M059J (cell line): ENCODE results near the gene KRTAP27-1. TPM values are rescaled to one million over a fixed set of nuclear protein-coding genes. Genes with fewer than 3 reads are reported as not detected.

Experiments
- DNase-seq: peaks from one replicate; pipeline ENCODE4 v3.0.0-alpha.2; 2012; ENCODE audit warnings: low read depth
- total RNA-seq: library from RNA; depleted of rRNA; stranded (reverse); fragments of >200 nt; shearing (Covaris generic); gene quantifications from 2 replicates; pipeline ENCODE4 v1.2.3, GENCODE V29; 2014; rRNA removed

Gene KRTAP27-1
- total RNA-seq, 1 experiment from 2014 or later = not detected

DNA sequence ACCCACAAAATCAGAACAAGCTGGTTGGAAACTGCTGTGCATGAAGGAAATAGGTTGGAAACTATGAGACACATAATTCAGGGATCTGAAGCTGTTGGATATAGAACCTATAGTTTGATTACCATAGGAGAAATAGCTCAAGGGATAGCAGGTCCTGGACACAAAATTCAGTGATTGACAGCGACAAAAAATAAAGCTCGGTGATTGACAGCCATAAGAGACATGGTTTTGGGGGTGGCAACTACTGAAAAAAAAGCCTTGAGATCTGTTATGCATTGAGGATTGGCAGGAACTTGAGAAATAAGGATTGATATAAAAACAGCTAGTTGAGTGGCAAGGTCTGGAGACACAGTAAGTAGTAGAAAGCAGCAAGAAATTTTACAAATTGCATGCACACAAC, 48.3 kb downstream of the KRTAP27-1 start, which contains the start of gene KRTAP25-1:
KRTAP25-1 (minus strand) TSS at position 300 of the 400 bp plus-strand sequence; CDS start at position 276, 24 bp downstream.
- DNase-seq = no peak

Other genes with a start within 250 kb of the KRTAP27-1 start
- gene CLDN17, start 170.9 kb downstream of the KRTAP27-1 start, total RNA-seq = not detected in 2 replicates
- gene CLDN8, start 121.6 kb downstream of the KRTAP27-1 start, total RNA-seq = not detected in 2 replicates
- not detected in 2 replicates for gene KRTAP24-1, start 54.7 kb downstream of the KRTAP27-1 start, total RNA-seq
- not detected in 2 replicates for gene KRTAP25-1, start 48.2 kb downstream of the KRTAP27-1 start, total RNA-seq
- gene KRTAP26-1, start 17.4 kb downstream of the KRTAP27-1 start, total RNA-seq = not detected in 2 replicates
- gene KRTAP23-1, start 10.9 kb upstream of the KRTAP27-1 start, total RNA-seq = not detected in 2 replicates
- not detected in 2 replicates for gene KRTAP13-2, start 34.6 kb upstream of the KRTAP27-1 start, total RNA-seq
- gene KRTAP13-1, start 58.3 kb upstream of the KRTAP27-1 start, total RNA-seq = not detected in 2 replicates
- gene KRTAP13-3, start 88.2 kb upstream of the KRTAP27-1 start, total RNA-seq = not detected in 2 replicates
- gene KRTAP13-4, start 92.5 kb upstream of the KRTAP27-1 start, total RNA-seq = not detected in 2 replicates
- gene KRTAP15-1, start 102.6 kb upstream of the KRTAP27-1 start, total RNA-seq = not detected in 2 replicates
- gene KRTAP19-1, start 142.7 kb upstream of the KRTAP27-1 start, total RNA-seq = not detected in 2 replicates
- not detected in 2 replicates for gene KRTAP19-2, start 149.7 kb upstream of the KRTAP27-1 start, total RNA-seq
- not detected in 2 replicates for gene KRTAP19-3, start 154.3 kb upstream of the KRTAP27-1 start, total RNA-seq
- gene KRTAP19-4, start 159.5 kb upstream of the KRTAP27-1 start, total RNA-seq = not detected in 2 replicates
- gene KRTAP19-5, start 164.4 kb upstream of the KRTAP27-1 start, total RNA-seq = not detected in 2 replicates
- gene KRTAP19-6, start 204.2 kb upstream of the KRTAP27-1 start, total RNA-seq = not detected in 2 replicates
- not detected in 2 replicates for gene KRTAP19-7, start 223.6 kb upstream of the KRTAP27-1 start, total RNA-seq